CD4-positive, alpha-beta T cell (primary cell): Measurements from ENCODE around the gene XYLT2. TPM values are rescaled to one million over a fixed set of nuclear protein-coding genes. Genes with fewer than 3 reads are reported as not detected.

Source experiments
- ATAC-seq: fragments of 200-7000 bp; cut with Tn5 transposase; one replicate; pipeline ENCODE4 v1.10.0; 2022; ENCODE audit warnings: mild to moderate bottlenecking; ENCODE audit not compliant: poor library complexity
- CTCF ChIA-PET: fragments of 350-600 bp; sonication (Branson Sonifier 250); formaldehyde crosslinking; loops from one replicate; lab custom pipeline; 2021; ENCODE audit warnings: antibody characterized with exemption, inconsistent platforms; lab: Charles Lee
- POLR2A ChIA-PET: fragments of 350-600 bp; sonication (Branson Sonifier 250); formaldehyde crosslinking; loops from one replicate; lab custom pipeline; 2021; ENCODE audit warnings: antibody characterized with exemption, inconsistent platforms; lab: Charles Lee
- DNase-seq, 14 experiments: peaks; one replicate each; pipeline ENCODE4 v3.0.0-alpha.2; 2013 to 2020; ENCODE audit warnings: mixed read lengths in 2 of 14
- H3K27ac ChIP-seq, 2 donors: one replicate each; pipeline versions ENCODE4 v1.5.1 to v1.7.0; 2013; ENCODE audit warnings: low read length in 2 of 2, low read depth in 1 of 2, mild to moderate bottlenecking in 1 of 2
- H3K27me3 ChIP-seq, 2 experiments: 1 replicate in 1 of 2; 2 replicates in 1 of 2; pipeline versions ENCODE4 v1.6.1 to v1.7.0; 2013; ENCODE audit warnings: low read length in 2 of 2, control low read depth in 1 of 2, mild to moderate bottlenecking in 1 of 2, moderate library complexity in 1 of 2; ENCODE audit not compliant: insufficient read depth in 2 of 2, control insufficient read depth in 1 of 2
- H3K36me3 ChIP-seq: one replicate; pipeline ENCODE4 v1.6.1; 2013; ENCODE audit warnings: low read length, control low read depth; ENCODE audit not compliant: insufficient read depth
- H3K4me1 ChIP-seq: one replicate; pipeline ENCODE4 v1.6.1; 2013; ENCODE audit warnings: low read length, control low read depth; ENCODE audit not compliant: insufficient read depth
- H3K4me3 ChIP-seq: one replicate; pipeline ENCODE4 v1.5.1; 2013; ENCODE audit warnings: mild to moderate bottlenecking, low read length, moderate library complexity
- H3K9me3 ChIP-seq, 2 experiments: 1 replicate in 1 of 2; 2 replicates in 1 of 2; pipeline versions ENCODE4 v1.6.1 to v1.7.0; 2013; ENCODE audit warnings: low read length in 2 of 2, mild to moderate bottlenecking in 2 of 2, control low read depth in 1 of 2, moderate library complexity in 1 of 2; ENCODE audit not compliant: control insufficient read depth in 1 of 2, insufficient read depth in 1 of 2
- H3K27ac Mint-ChIP-seq: one replicate; pipeline ENCODE4 v1.8.0; 2020; ENCODE audit warnings: mixed read lengths
- H3K27me3 Mint-ChIP-seq: one replicate; pipeline ENCODE4 v1.8.0; 2021; ENCODE audit warnings: mixed read lengths
- H3K36me3 Mint-ChIP-seq: one replicate; pipeline ENCODE4 v1.8.0; 2021; ENCODE audit warnings: low read depth, mixed read lengths
- H3K4me1 Mint-ChIP-seq: one replicate; pipeline ENCODE4 v1.8.0; 2021; ENCODE audit warnings: low read depth, mixed read lengths
- H3K4me3 Mint-ChIP-seq: one replicate; pipeline ENCODE4 v1.8.0; 2020; ENCODE audit warnings: mild to moderate bottlenecking, mixed read lengths
- H3K9me3 Mint-ChIP-seq: one replicate; pipeline ENCODE4 v1.8.0; 2020; ENCODE audit warnings: mixed read lengths
- CTCF ChIP-seq: fragments of 200-600 bp; IDR thresholded peaks from one replicate; pipeline ENCODE4 v1.8.0; 2022; ENCODE audit warnings: antibody characterized with exemption, mild to moderate bottlenecking
- intact Hi-C, 2 experiments: fragments of 100-400 bp; cut with DNase I in 1 of 2; cut with micrococcal nuclease in 1 of 2; formaldehyde crosslinking; loops; one replicate each; pipeline versions ENCODE4 v1.15.1 to v1.9.0; 2023 to 2025; cut with DNase I, micrococcal nuclease
- total RNA-seq, 174 experiments: library from RNA in 2 of 174; stranded (reverse) in 2 of 174; gene quantifications; one replicate each; pipeline ENCODE4 v1.2.3 and lab custom pipeline; 2021 to 2026

XYLT2 gene
- total RNA-seq, 2 experiments from 2014 or later: 11.0 to 12.2 TPM

DNA sequence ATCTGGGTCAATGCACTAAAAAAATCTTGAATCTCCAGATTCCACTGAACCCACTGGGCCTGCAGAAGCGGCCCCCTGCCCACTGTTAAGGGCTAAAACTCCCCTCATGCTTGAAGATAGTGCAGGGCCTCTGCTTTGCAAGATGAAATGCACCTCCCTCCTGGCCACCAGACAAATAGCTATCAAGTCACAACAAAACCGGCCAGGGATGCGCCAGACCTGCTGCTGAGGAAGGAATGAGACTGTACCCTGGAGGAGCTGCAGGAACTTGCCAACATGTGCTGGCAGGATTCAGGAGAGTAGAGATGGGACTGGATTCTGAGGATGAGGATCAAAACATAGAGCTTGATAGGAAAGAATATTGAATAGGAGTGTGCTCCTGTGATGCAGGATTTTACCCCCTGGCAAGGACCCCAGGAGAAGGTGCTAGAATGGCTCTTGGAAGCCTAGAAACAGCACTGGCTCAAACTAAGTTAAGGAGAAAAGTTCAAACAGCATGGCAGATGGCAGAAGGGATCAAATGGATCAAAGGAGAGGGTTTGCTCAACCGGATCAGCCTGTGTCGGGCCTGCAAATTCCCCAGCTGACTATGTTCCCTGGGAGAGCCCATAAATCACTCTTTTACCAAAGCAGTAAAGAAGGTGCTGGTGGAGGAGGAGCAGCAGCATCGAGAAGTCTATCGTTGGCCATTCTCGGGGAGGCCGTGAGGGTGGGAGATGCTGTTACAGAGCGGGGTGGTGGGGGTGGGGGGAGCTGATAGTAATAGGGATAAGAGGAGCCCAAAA, 27.2 kb upstream of the XYLT2 start:
- H3K36me3 Mint-ChIP-seq: no peaks in the 10 kb centered on the region
- CTCF ChIA-PET: no interaction called here
- no peaks in the 10 kb centered on the region for H3K27me3 Mint-ChIP-seq
- H3K27me3 ChIP-seq: peaks cover 0 to 7% of the 10 kb centered on the region in 2 experiments
- no peak overlapping the region for H3K4me3 ChIP-seq
- H3K9me3 ChIP-seq: no peaks in the 10 kb centered on the region
- H3K9me3 Mint-ChIP-seq: no peaks in the 10 kb centered on the region
- no peaks in the 10 kb centered on the region for H3K4me1 Mint-ChIP-seq
- TF ChIP-seq CTCF: no peak
- H3K27ac ChIP-seq: no peak overlapping the region
- no peak for DNase-seq
- intact Hi-C loops: no loop called here
- no peaks in the 10 kb centered on the region for H3K36me3 ChIP-seq
- ATAC-seq: no peak
- POLR2A ChIA-PET: no interaction called here
- no peak overlapping the region for H3K4me3 Mint-ChIP-seq
- H3K27ac Mint-ChIP-seq: no peak overlapping the region
- no peaks in the 10 kb centered on the region for H3K4me1 ChIP-seq

GRCh38 chr17:50319306-50320004, 26.5 kb upstream of the XYLT2 start:
- Mint-ChIP-seq H3K27me3 (no peaks in the 10 kb centered on the region), H3K9me3 (no peaks in the 10 kb centered on the region), H3K36me3 (no peaks in the 10 kb centered on the region), H3K27ac (no peak overlapping the region), H3K4me1 (no peaks in the 10 kb centered on the region), H3K4me3 (no peak overlapping the region)
- POLR2A ChIA-PET: no interaction called here
- no peak for TF ChIP-seq CTCF
- no peak for DNase-seq
- no peaks in the 10 kb centered on the region for H3K4me1 ChIP-seq
- no peaks in the 10 kb centered on the region for H3K36me3 ChIP-seq
- ATAC-seq: no peak
- no peak overlapping the region for H3K27ac ChIP-seq
- CTCF ChIA-PET: no interaction called here
- intact Hi-C loops: no loop called here
- H3K9me3 ChIP-seq: no peaks in the 10 kb centered on the region
- no peak overlapping the region for H3K4me3 ChIP-seq
- peaks cover 0 to 2% of the 10 kb centered on the region in 2 experiments for H3K27me3 ChIP-seq

DNA sequence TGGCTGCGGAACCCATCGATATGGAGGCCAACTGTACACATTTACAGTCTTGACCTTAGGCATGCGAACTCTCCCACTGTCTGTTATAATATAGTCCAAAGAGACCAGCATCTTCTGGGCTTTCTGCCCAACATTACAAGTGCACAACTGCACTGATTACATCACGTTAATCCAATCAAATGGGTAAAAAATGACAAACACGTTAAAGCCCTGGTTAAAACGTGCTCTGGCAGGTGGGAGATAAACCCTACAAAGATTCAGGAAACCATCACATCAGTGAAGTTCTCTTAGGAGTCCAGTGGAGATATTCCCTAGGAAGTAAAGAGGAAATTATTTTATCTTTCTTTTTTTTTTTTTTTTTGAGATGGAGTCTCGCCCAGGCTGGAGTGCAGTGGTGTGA, 23.7 kb upstream of the XYLT2 start:
- Mint-ChIP-seq H3K27me3 (no peaks in the 10 kb centered on the region), H3K4me1 (no peaks in the 10 kb centered on the region), H3K4me3 (no peak overlapping the region), H3K27ac (no peak overlapping the region), H3K9me3 (no peaks in the 10 kb centered on the region), H3K36me3 (no peaks in the 10 kb centered on the region)
- ChIA-PET POLR2A (no interaction called here), CTCF (no interaction called here)
- H3K36me3 ChIP-seq: no peaks in the 10 kb centered on the region
- no peak overlapping the region for H3K4me3 ChIP-seq
- no peak overlapping the region for H3K27ac ChIP-seq
- TF ChIP-seq CTCF: no peak
- no peaks in the 10 kb centered on the region for H3K4me1 ChIP-seq
- no peaks in the 10 kb centered on the region for H3K9me3 ChIP-seq
- DNase-seq: no peak
- H3K27me3 ChIP-seq: no peaks in the 10 kb centered on the region
- intact Hi-C loops: no loop called here
- ATAC-seq: no peak
